ENCODE measurements around the gene SLC14A1. TPM values are rescaled to one million over a fixed set of nuclear protein-coding genes. Genes with fewer than 3 reads are reported as not detected.
A peak's percentile ranks its signal among the peaks of the same experiment; 100 is the strongest.

SLC14A1 gene
- total RNA-seq = 10 to 100 TPM in 1 of 2 donors, 1 to 10 TPM in 1; 3.6 to 12.5 TPM

DNA sequence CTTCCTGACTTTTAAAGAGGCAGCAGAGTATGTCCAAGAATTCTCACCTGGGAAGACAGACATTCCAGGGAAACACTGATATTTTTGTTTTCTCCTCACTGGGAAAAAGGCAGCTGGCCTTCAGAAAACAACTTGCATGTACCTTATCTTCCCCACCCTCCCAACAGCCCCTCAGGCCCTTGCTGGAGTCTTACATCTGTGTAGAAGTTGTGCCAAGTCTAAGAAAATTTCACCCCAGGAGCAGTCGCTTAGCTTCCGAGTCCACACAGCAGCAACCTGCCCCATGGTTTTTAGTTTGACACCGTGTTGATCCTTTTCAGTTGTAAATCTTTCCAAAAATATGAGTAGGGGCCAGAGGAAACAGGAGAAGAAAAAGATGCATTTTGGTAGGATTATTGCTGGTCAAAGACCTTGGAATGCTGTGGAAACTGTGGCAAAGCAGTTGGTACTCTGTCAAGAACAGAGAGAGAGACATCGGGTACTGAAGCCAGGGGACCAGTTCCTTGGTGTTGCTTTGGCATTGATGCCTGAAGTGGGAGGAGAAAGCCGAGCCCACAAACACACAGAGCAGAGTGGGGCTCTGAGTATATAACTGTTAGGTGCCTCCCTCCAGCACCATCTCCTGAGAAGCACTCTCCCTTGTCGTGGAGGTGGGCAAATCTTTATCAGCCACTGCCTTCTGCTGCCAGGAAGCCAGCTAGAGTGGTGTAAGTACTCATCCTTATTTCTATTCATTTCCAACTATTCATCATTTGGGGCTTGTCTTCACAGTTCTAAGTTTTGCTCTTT, at the start of gene SLC14A1:
Gene SLC14A1, plus strand, starts transcription at position 615 of the 789 bp plus-strand sequence. CDS start 6,140 bp downstream, outside the sequence.
- TF ChIP-seq POLR2A (IDR thresholded peaks at IDR 0.05) = no peak
- TF ChIP-seq, protein P1, sequence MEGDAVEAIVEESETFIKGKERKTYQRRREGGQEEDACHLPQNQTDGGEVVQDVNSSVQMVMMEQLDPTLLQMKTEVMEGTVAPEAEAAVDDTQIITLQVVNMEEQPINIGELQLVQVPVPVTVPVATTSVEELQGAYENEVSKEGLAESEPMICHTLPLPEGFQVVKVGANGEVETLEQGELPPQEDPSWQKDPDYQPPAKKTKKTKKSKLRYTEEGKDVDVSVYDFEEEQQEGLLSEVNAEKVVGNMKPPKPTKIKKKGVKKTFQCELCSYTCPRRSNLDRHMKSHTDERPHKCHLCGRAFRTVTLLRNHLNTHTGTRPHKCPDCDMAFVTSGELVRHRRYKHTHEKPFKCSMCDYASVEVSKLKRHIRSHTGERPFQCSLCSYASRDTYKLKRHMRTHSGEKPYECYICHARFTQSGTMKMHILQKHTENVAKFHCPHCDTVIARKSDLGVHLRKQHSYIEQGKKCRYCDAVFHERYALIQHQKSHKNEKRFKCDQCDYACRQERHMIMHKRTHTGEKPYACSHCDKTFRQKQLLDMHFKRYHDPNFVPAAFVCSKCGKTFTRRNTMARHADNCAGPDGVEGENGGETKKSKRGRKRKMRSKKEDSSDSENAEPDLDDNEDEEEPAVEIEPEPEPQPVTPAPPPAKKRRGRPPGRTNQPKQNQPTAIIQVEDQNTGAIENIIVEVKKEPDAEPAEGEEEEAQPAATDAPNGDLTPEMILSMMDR (IDR thresholded peaks at IDR 0.05) = no peak
- Histone ChIP-seq H3K27me3 (no peaks in the 10 kb centered on the region), H3K27ac (no peak within 1 kb of the TSS), H3K9me3 (no peaks in the 10 kb centered on the region), H3K4me1 (peaks cover 13% of the 10 kb centered on the region), H3K4me3 (no peak within 1 kb of the TSS), H3K36me3 (replicated peaks in 1 of 2; ENCODE audit: insufficient read depth in 1 of 2, low read depth in 2 of 2) (no peaks in the 10 kb centered on the region)
- ATAC-seq (no peak), DNase-seq (peak in 1 of 4 donors; percentile 11)
- intact Hi-C loops (cut with DNase I) = no loop called here
- WGBS, 2 donors = 31 to 45% methylated on average over 6 of the region's 6 CpGs

DNA sequence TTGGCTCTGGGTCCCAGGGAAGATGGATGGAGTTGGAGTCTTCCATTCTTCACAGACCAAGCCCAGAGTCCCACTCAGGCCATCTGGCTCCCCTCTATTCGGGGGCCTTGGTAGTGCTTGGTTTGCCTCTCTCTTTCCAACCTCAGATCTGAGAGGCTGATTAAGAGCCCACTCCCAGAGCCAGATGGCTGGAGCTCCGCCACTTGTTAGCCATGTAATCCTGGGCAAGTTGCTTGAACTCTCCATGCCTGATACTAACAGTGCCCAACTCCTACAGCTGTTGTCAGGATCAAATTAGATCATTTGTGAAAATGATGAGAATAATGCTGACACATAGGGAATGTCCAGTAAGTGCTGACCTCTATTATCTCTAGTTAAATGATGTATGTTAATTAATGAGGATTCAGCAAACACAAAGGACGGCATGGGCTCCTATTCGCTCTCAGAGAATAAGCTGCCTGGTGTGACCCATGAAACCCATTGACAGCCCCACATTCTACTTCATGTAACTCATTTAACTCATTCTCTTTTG, 46.6 kb upstream of the SLC14A1 start:
- no peaks in the 10 kb centered on the region for H3K27me3 ChIP-seq
- DNase-seq (no peak), ATAC-seq (no peak)
- intact Hi-C loops (cut with DNase I) = no loop called here
- no peaks in the 10 kb centered on the region for H3K4me1 ChIP-seq
- H3K4me3 ChIP-seq = no peak overlapping the region
- no peak for TF ChIP-seq POLR2A (IDR thresholded peaks at IDR 0.05)
- TF ChIP-seq, protein P1 (IDR thresholded peaks at IDR 0.05) = no peak
- H3K27ac ChIP-seq = no peak overlapping the region
- no peaks in the 10 kb centered on the region for H3K9me3 ChIP-seq
- 84 to 94% methylated on average over 4 of the region's 4 CpGs for WGBS, 2 donors
- H3K36me3 ChIP-seq (replicated peaks in 1 of 2; ENCODE audit: insufficient read depth in 1 of 2, low read depth in 2 of 2) = no peaks in the 10 kb centered on the region

DNA sequence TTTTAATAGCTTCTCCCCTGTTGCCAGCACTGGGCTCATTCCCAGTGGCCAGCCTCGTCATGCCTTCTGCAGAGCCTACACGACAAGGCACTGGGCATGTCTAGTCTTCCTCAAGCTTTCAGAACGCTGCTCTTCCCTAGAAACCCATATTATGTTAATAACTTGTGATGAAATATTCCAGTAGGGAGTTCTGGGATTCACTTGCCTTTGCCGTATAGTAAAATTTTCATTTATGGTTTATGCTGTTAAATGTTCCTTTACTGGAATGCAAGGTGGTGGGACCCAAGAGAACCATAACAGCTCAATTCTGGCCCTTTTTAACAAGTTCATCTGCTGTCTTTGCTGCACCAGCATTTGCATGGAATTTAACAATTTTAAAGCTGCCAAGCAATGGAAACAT, 45.5 kb upstream of the SLC14A1 start:
- H3K4me3 ChIP-seq = no peak overlapping the region
- intact Hi-C loops (cut with DNase I) = no loop called here
- ATAC-seq = no peak

DNA sequence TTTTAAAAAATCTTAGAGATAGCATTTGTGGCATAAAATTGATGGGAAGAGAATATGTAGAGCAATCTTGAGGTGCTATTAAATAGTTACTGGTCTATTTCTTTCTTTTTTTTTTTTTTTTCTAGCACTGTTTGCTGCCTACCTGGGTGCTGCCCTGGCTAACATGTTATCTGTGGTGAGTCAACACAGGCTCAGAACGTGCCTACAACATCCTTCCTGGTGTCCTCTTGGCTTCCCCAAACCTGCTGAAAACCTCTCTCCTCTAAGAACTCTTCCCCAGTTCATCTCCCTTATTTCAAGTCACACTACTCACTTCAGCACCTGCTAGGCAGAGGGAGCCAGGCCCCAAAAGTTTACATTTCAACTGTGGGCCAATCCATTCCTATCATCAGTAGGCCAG, 45.1 kb upstream of the SLC14A1 start:
- 13 to 14% methylated on average over 1 of the region's 1 CpG for WGBS, 2 donors
- Histone ChIP-seq H3K27ac (no peak overlapping the region), H3K9me3 (no peaks in the 10 kb centered on the region), H3K4me1 (no peaks in the 10 kb centered on the region), H3K36me3 (replicated peaks in 1 of 2; ENCODE audit: insufficient read depth in 1 of 2, low read depth in 2 of 2) (no peaks in the 10 kb centered on the region), H3K27me3 (no peaks in the 10 kb centered on the region), H3K4me3 (no peak overlapping the region)
- ATAC-seq = no peak
- no peak for DNase-seq
- TF ChIP-seq, protein P1 (IDR thresholded peaks at IDR 0.05) = no peak
- no peak for TF ChIP-seq POLR2A (IDR thresholded peaks at IDR 0.05)
- intact Hi-C loops (cut with DNase I) = no loop called here

More for the DNA sequence above, 45.5 kb upstream of the SLC14A1 start:
- no peaks in the 10 kb centered on the region for H3K9me3 ChIP-seq
- no peaks in the 10 kb centered on the region for H3K4me1 ChIP-seq
- TF ChIP-seq POLR2A (IDR thresholded peaks at IDR 0.05) = no peak
- TF ChIP-seq, protein P1 (IDR thresholded peaks at IDR 0.05) = no peak
- H3K36me3 ChIP-seq (replicated peaks in 1 of 2; ENCODE audit: insufficient read depth in 1 of 2, low read depth in 2 of 2) = no peaks in the 10 kb centered on the region
- WGBS, 2 donors = 69% methylated on average over 4 of the region's 4 CpGs
- H3K27ac ChIP-seq = no peak overlapping the region
- H3K27me3 ChIP-seq = no peaks in the 10 kb centered on the region
- DNase-seq = no peak
